HL-60 (cell line): ENCODE measurements around the gene CNTN3.

Experiments
- DNase-seq, 2 experiments: peaks; one replicate each; pipeline ENCODE4 v3.0.0-alpha.2; 2010 to 2020; ENCODE audit warnings: low read depth in 1 of 2, low spot score in 1 of 2
- H3K27ac ChIP-seq: fragments of 250-450 bp; sonication (Bioruptor Pico); replicated peaks from 2 replicates; pipeline ENCODE4 v1.5.1; 2020; ENCODE audit warnings: mild to moderate bottlenecking, moderate library complexity
- H3K27me3 ChIP-seq: fragments of 250-450 bp; sonication (Bioruptor Pico); 2 replicates; pipeline ENCODE4 v1.5.1; 2021; ENCODE audit warnings: mild to moderate bottlenecking, moderate library complexity; ENCODE audit not compliant: insufficient read depth, poor library complexity, severe bottlenecking
- H3K4me3 ChIP-seq: replicated peaks from 2 replicates; pipeline ENCODE4 v1.5.1; 2011; ENCODE audit warnings: mild to moderate bottlenecking, control low read depth, low read length; ENCODE audit not compliant: insufficient read depth
- GABPA ChIP-seq: IDR thresholded peaks from 2 replicates; pipeline ENCODE4 v1.6.1; 2012; ENCODE audit warnings: low read depth
- POLR2AphosphoS5 ChIP-seq: IDR thresholded peaks from 2 replicates; pipeline ENCODE4 v1.6.1; 2012; ENCODE audit warnings: low read depth
- SPI1 ChIP-seq: IDR thresholded peaks from 2 replicates; pipeline ENCODE4 v1.6.1; 2012; ENCODE audit warnings: low read depth, mild to moderate bottlenecking, borderline replicate concordance
- TF ChIP-seq, protein P1 (sequence below): IDR thresholded peaks from 2 replicates; pipeline ENCODE4 v1.6.1; 2012; ENCODE audit warnings: low read depth; ENCODE audit not compliant: insufficient replicate concordance
- TF ChIP-seq, protein P2 (sequence below): IDR thresholded peaks from one replicate; pipeline ENCODE4 v1.5.1; 2011; ENCODE audit warnings: low read length, control low read depth, inconsistent platforms; ENCODE audit not compliant: insufficient read depth

CNTN3 gene

DNA sequence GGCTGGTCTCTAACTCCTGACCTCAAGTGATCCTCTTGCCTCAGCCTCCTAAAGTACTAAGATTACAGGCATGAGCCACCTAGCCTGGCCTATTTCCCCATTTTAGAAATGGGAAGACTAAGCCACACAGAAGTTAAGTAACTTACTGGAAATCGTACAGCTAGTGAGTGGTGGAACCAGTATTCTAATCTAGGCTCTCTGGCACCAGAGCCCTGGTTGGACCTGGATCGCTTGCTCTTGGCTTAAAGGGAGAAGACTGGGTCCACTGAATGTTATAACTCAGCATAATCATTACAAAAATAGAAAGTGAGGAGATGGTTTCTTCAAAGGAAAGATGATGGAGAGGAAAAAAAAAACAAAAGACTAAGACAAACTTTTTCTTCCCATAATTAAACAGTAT is 37.4 kb upstream of the CNTN3 start:
- Histone ChIP-seq H3K27ac (no peak overlapping the region), H3K27me3 (no peaks in the 10 kb centered on the region), H3K4me3 (no peak overlapping the region)
- DNase-seq, result no peak
- TF ChIP-seq GABPA, result no peak
- TF ChIP-seq POLR2AphosphoS5, result no peak
- TF ChIP-seq, protein P1, sequence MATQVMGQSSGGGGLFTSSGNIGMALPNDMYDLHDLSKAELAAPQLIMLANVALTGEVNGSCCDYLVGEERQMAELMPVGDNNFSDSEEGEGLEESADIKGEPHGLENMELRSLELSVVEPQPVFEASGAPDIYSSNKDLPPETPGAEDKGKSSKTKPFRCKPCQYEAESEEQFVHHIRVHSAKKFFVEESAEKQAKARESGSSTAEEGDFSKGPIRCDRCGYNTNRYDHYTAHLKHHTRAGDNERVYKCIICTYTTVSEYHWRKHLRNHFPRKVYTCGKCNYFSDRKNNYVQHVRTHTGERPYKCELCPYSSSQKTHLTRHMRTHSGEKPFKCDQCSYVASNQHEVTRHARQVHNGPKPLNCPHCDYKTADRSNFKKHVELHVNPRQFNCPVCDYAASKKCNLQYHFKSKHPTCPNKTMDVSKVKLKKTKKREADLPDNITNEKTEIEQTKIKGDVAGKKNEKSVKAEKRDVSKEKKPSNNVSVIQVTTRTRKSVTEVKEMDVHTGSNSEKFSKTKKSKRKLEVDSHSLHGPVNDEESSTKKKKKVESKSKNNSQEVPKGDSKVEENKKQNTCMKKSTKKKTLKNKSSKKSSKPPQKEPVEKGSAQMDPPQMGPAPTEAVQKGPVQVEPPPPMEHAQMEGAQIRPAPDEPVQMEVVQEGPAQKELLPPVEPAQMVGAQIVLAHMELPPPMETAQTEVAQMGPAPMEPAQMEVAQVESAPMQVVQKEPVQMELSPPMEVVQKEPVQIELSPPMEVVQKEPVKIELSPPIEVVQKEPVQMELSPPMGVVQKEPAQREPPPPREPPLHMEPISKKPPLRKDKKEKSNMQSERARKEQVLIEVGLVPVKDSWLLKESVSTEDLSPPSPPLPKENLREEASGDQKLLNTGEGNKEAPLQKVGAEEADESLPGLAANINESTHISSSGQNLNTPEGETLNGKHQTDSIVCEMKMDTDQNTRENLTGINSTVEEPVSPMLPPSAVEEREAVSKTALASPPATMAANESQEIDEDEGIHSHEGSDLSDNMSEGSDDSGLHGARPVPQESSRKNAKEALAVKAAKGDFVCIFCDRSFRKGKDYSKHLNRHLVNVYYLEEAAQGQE, result no peak
- TF ChIP-seq SPI1, result no peak

DNA sequence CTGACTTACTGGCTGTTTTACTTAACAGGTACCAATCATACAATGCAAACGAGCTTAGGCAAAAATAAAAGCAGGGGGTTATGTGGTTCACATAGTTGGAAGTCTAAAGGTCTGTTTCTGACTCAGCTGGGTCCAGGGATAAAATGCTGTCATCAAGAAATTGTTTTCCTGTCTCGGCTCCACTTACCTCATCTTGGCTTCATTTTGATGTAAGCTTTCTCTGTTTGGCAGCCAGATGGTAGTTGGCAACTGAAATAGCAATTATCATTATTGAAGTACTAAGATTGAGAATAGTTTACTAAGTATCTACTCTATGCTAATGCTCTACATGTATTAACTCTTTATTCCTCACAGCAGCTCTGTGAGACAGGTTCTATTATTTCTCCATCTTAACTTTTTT is 36.8 kb upstream of the CNTN3 start:
- Histone ChIP-seq H3K27ac (no peak overlapping the region), H3K27me3 (no peaks in the 10 kb centered on the region), H3K4me3 (no peak overlapping the region)
- DNase-seq, result no peak
- TF ChIP-seq, protein P2, sequence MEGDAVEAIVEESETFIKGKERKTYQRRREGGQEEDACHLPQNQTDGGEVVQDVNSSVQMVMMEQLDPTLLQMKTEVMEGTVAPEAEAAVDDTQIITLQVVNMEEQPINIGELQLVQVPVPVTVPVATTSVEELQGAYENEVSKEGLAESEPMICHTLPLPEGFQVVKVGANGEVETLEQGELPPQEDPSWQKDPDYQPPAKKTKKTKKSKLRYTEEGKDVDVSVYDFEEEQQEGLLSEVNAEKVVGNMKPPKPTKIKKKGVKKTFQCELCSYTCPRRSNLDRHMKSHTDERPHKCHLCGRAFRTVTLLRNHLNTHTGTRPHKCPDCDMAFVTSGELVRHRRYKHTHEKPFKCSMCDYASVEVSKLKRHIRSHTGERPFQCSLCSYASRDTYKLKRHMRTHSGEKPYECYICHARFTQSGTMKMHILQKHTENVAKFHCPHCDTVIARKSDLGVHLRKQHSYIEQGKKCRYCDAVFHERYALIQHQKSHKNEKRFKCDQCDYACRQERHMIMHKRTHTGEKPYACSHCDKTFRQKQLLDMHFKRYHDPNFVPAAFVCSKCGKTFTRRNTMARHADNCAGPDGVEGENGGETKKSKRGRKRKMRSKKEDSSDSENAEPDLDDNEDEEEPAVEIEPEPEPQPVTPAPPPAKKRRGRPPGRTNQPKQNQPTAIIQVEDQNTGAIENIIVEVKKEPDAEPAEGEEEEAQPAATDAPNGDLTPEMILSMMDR, result no peak
- TF ChIP-seq POLR2AphosphoS5, result no peak
- TF ChIP-seq GABPA, result no peak
- TF ChIP-seq, protein P1, result no peak
- no peak for TF ChIP-seq SPI1

DNA sequence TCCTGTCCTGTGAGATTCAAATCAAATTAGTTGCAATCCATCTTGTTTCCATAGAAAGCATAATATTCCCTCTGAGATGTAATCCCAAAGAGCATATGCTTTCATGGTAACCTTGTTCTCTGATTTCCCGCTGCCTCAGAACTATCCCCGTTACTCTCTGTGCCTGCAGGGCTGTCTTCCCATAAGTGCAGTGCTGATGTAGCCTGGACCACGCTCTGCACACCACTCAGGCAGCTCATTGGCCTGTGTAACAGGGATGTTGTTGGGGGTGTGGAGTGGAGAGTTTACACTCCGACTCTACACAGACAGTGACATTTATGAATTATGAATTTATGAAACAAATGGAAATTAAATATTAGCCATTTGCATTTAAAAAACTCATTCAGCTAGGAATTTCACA is 33.6 kb upstream of the CNTN3 start:
- Histone ChIP-seq H3K27me3 (no peaks in the 10 kb centered on the region), H3K4me3 (no peak overlapping the region), H3K27ac (no peak overlapping the region)
- TF ChIP-seq, protein P1, result no peak
- TF ChIP-seq SPI1, result no peak
- TF ChIP-seq, protein P2, result no peak
- no peak for TF ChIP-seq POLR2AphosphoS5
- TF ChIP-seq GABPA, result no peak
- no peak for DNase-seq
